GM12874 (cell line): ENCODE measurements around the gene OSM.

Experiments used
- CTCF ChIP-seq: IDR thresholded peaks from 2 replicates; pipeline ENCODE4 v1.5.1; 2011; ENCODE audit warnings: low read depth, mild to moderate bottlenecking, control low read depth, low read length, moderate library complexity; ENCODE audit not compliant: insufficient read depth

Gene OSM

GRCh38 chr22:30249049-30250038 is 17.3 kb downstream of the OSM start:
- TF ChIP-seq CTCF = no peak

- TF ChIP-seq CTCF = no peak
Observed at GRCh38 chr22:30248484-30248883, 18.2 kb downstream of the OSM start.

GRCh38 chr22:30247974-30248373 is 18.7 kb downstream of the OSM start:
- TF ChIP-seq CTCF = no peak

GRCh38 chr22:30247561-30247960 is 19.1 kb downstream of the OSM start:
- no peak for TF ChIP-seq CTCF

GRCh38 chr22:30246814-30247376 is 19.8 kb downstream of the OSM start:
- TF ChIP-seq CTCF = no peak

GRCh38 chr22:30245985-30246813 is 20.5 kb downstream of the OSM start, which contains the start of gene LIF:
Gene LIF, minus strand, starts transcription at chr22:30246759. Its CDS starts 64 bp downstream, at chr22:30246695.
- no peak for TF ChIP-seq CTCF
